HG02885 (cell line): ENCODE measurements around the gene LRWD1.

Experiments used
- ATAC-seq: cut with Tn5 transposase; IDR thresholded peaks from one replicate; pipeline ENCODE4 v1.9.1; 2021; ENCODE audit warnings: mild to moderate bottlenecking; ENCODE audit not compliant: unreplicated experiment, poor library complexity

LRWD1 gene

DNA sequence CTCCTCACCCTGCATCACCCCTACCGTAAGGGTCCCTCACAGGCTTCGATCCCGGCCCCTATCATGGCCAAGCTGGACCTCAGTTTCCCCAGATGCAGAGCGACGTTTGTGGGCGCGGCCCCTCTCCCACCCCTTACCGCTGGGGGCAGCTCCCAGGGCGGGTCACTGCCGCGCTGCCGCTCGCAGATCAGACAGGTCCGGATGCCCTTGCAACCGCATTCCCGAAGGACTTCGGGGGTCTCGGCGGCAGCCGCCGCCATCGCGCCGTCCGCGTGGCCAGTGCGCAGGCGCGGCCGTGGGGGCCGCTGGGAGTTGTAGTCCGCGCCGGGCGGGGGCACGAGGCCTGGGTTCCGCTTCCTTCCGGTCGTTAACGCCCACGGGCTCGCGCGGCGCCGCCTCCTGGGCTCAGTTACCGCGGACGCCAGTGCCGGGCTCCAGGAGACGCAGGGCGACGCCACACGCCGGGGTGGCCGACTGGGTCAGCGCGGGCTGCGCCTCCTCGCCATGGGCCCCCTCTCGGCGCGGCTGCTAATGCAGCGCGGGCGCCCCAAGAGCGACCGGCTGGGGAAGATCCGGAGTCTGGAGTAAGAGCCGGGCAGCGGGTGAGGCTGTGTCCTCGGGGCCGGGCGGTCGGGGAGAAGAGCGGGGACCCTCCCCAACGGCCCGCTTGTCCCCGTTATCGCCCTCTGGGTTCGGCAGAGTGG is at the start of gene LRWD1, which contains the start of gene ALKBH4:
TSS of gene LRWD1 (plus strand) at position 408 of the 704 bp plus-strand sequence. CDS start at position 505, 97 bp downstream.
TSS of gene ALKBH4 (minus strand) at position 287 of the 704 bp plus-strand sequence. CDS start at position 260, 27 bp downstream.
- ATAC-seq: peak; percentile 94

DNA sequence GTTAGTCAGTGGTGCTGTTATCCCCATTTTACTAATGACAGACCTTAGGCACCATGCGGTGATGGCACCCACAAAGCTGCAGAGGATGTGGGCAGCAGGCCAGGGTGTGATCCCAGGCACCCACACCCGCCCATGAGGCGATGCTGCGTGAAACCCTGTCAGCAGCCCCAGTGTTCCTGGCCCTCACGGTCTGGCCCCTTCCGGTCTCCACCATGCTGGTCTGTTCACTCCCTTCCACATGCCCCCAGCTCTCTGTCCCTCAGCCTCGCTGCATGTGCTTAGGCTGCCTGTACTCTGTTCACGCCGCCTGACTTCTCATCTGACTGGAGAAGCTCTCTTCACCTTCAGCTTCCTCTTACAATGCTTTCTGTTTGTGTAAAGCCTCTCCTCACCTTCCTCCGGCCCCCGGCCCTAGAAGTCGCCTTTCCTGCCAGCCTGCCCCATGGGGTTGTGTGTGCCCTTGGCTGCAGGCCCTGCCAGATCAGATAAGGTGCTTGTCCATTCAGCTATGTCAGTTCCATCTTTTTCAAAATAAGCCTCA is 49.0 kb upstream of the LRWD1 start:
- ATAC-seq: peak; percentile 53

DNA sequence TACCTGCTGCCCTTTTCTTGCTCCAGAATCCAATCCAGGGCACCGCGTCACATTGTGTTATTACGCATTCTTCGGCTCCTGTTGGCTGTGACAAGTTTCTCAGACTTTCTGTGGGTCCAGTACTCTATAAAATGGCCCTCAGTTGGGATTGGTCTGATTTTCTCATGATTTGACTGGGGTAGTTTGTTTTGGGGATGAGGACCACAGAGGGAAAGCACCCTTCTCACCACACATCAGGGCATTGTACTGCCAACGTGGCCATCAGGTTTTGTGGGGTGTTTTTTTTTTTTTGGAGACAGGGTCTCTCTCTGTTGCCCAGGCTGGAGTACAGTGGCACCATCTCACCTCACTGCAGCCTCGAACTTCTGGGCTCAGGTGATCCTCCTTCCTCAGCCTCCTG is 48.4 kb upstream of the LRWD1 start:
- no peak for ATAC-seq

DNA sequence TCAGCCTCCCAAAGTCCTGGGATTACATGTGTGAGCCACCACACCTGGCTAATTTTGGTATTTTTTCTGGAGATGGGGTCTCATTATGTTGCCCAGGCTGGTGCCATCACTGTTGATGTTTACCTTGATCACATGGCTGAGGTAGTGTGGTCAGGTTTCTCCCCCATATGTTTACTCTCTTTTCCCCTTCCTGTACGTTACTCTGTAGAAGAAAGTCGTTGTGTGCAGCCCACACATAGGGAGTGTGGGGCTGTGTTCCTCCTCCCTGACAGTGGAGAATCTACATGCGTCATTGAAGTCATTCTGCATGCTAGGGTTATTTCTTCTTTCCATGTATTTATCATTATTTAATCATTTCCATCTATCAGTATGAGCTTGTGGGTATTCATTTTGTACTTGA is 47.7 kb upstream of the LRWD1 start:
- ATAC-seq: no peak

DNA sequence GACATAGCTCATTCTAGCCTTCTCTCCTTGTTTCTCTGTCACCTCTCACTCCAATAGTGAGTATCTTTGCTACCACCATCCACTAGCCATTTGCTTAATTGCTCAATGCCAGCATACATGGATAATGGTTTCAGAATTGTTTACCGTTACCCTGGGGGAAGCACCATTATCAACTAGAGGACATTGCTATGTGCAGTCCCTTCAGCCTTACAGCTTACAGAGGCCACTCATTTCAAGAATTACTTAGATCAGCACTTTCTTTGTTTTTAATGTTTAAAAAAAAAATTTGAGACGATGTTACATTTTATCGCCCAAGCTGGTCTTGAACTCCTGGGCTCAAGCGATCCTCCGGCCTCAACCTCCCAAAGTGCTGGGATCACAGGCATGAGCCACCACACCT is 46.2 kb upstream of the LRWD1 start:
- no peak for ATAC-seq

DNA sequence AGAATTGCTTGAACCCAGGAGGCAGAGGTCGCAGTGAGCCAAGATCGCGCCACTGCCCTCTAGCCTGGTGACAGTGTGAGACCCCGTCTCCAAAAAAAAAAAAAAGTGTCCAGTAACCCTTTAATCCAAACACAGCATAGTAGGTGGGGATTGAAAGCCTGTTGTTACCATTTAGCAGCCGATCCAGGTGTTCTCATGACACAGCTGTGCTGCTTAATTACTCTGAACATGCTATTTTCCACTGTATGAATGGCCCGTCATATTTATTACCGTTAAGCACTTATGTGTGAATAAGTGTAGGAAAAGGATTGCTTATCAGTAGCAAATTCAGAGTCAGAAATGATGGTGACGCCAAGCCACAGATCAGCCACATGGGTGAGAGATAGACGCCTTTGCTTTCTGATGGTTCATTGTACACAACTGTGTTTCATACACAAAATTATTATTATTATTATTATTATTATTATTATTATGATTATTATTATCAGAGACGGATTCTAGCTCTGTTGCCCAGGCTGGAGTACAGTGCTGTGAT is 43.0 kb upstream of the LRWD1 start:
- no peak for ATAC-seq

DNA sequence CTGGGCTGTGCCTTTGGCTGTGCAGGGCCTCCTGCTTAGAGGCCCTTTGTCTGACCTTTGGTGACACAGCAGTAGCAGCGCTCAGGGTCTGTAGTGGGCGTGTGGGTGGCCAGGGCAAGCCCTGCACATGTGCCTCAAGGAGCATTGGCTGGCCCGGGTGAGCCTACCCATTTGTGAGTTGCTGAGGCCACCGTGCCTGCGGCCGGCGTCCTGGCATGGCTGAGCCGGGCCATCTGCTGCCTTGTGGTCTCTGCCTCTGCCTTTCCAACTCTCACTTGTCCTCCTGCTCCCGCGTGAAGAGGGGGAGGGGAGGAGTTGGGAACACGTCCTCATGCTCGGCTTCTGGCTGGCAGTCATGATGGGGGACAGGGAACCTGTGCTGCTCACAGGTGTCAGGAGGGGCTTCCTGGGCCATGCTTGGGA is 40.6 kb upstream of the LRWD1 start:
- no peak for ATAC-seq

DNA sequence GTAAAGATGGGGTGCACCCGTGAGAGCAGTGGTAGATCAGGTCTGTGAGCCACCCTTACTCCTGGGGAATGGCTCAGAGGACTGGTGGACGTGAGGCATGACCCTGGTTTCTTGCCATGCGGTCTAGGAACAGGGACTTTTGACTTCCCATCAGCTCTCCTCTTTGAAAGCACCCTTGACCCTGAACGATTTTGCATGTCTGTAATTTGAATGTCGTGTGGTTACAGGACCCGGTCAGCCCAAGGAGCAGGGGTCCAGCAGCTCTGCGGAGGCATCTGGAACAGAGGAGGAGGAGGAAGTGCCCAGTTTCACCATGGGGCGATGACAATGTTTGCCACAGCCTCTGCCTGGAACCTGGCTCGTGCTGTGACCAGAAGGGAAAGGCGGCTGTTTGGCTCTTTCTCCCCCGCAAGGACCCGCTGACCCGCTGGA is 40.0 kb upstream of the LRWD1 start:
- ATAC-seq: peak; percentile 22

DNA sequence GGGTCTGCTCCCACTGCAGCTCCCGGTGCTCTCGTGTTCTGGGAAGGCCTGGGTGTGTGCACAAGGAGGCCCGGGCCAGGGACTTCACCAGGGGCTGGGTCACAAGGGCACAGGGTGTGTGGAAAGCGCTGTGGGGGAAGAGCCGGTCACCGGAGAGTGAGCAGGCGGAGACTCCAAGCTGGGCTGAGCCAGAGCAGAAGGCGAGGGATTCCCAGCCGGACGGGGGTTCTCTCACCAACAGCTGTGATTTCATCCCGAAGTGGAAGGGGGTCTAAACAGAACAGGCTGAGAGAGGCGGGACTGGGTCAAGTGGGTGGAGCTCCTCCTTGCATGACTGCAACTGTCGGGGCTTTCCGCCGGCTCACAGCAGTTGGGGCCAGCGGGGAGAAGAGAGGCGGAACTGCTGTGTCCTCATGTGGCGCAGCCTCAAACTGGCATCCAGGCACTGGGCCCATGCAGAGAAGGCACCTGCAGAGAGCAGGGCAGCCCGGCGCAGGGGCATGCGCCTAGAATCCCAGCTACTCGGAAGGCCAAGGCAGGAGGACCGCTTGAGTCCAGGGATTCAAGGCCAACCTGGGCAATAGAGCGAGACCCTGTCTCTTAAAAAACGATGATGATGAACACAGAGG is 39.0 kb upstream of the LRWD1 start:
- ATAC-seq: peak; percentile 74

DNA sequence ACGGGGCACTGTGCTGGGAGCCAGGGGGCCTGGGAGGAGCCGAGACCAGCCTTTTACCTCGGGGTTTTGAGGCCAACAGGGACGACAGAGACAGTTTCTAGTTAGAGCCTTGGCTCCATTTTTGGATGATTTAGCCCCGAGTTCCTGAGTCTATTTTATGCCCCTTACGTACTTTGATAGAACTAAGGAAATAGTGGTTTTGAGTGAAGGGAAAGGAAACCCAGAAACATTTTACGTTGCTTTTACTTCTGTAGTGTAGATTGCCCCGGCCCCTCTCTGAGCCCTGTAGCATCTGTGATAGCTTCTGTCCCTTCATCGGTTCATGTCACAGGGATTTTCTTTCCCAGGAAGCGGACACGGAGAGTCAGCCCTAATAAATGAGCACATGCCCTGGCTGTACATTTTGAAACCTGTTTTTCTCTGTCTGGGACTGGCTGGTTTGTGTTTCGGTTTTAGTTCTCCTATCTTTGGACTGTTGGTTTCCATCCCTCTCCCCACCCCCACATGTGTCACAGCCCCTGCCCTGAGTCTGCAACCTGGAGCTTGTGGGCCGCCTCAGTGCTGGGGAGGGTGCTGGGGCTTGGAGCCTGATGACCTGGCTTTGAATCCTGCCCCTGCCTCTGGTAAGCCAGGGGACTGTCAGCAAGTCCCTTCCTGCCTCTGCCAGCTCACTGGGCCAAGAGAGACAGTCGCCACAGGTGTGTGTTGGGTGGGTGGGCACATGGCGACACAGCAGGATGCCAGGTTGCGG is 38.3 kb upstream of the LRWD1 start:
- peak; percentile 58 for ATAC-seq

DNA sequence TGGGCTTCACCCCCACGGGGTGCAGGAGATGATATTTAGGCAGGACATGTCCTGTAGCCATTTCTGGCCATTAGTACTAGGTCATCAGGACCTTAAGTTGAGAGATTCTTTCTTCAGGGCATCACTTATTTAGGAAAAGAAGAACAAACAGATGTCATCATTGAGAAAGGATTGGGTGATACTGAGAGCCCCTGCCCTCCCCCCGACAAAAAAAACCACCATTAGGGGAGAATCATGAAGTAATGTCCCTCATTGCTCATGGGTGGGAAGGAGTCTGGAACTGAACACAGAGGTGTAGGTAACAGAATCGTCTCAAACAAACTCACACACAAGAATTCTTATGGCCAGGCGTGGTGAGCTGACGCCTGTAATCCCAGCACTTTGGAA is 37.8 kb upstream of the LRWD1 start:
- ATAC-seq: no peak

DNA sequence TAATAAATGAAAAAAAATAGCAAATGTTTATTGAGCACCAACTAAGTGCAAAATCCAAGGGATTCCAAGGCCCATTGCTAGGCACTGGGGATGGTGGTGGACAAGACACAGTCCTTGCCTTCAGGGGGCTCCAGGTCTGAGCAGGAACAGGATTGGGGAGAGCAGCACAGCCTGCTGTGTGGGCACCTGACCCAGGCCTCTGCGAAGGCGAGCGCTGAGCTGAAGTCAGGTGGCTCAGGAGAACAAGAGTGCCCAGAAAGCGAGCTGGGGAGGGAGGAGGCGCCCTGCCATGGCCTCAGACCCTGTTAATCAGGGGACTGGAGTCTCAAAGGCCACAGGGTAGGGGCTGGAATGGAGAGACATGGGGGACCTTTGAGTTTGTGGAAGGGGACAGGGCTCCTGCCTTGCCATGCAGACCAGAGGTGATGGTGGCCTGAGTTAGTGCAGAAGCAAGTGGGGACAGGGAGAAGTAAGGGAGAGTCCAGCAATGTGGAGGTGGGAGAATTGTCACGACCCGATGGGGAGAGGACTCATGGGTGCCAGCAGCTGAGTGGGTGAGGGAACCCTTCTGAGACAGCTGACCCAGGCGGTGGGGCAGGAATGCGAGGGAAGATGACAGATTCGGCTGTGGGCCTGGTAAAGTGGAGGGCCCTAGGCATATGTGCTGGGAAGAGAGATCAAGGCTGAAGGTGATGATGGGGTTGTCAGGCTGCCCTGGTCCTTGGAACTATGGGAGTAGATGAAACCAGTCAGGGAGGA is 35.5 kb upstream of the LRWD1 start:
- ATAC-seq: no peak

DNA sequence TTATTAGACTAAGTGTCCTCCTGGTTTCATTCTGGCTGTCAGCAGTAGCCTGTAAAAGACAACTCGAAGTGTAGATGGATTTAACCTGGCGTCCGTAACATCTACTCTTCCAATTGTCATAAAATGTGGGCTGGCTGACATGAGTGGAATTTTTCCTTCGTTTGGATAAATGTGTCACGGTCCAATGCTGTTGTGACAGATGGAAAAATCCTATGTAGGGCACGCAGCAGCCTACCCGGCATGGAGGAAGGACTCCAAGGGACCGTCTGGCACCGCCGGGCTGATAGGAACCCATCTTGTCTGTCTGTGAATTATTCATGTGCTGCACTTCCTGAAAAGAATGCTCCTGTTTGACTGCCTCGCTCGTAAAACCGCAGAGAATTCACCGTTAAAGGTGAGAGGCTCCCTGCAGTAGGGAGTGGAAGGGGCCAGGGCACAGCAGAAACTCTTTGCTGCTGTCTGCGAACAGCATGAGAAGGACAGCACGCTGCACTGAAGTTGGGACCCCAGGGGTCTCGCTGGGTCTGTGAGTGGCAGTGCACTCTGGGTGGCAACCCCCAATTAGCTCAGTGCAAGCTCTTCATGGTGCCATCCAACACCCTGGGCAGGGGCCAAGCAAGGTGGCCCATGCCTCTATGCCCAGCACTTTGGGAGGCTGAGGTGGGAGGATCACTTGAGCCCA is 33.0 kb upstream of the LRWD1 start:
- no peak for ATAC-seq

DNA sequence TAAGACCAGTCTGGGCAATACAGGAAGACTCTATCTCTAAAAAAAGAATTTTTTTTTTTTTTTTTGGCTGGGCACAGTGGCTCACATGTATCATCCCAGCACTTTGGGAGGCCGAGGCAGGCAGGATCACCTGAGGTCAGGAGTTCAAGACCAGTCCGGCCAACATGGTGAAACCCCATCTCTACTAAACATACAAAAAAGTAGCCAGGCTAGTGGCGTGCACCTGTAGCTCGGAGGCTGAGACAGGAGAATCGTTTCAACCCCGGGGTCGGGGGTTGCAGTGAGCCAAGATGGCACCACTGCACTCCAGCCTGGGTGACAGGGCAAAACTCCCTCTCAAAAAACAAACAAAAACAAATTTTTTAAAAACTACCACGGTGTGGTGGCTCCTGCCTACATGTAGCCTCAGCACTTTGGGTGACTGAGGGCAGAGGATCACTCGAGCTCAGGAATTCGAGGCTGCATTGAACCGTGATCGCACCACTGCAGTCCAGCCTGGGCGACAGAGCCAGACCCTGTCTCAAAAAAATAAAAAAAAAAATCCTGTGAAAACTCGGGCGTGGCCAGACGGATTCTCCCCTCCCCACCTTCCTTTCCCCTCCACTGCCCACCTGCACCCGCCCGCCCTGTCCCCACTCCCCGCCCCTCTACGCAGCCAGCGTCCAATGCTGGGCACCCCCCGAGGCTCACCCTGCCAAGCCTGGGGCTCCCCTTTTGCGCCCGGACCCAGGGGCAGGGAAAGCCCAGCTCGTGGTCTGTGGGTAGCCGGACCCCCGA is 32.2 kb upstream of the LRWD1 start:
- ATAC-seq: peak; percentile 26

DNA sequence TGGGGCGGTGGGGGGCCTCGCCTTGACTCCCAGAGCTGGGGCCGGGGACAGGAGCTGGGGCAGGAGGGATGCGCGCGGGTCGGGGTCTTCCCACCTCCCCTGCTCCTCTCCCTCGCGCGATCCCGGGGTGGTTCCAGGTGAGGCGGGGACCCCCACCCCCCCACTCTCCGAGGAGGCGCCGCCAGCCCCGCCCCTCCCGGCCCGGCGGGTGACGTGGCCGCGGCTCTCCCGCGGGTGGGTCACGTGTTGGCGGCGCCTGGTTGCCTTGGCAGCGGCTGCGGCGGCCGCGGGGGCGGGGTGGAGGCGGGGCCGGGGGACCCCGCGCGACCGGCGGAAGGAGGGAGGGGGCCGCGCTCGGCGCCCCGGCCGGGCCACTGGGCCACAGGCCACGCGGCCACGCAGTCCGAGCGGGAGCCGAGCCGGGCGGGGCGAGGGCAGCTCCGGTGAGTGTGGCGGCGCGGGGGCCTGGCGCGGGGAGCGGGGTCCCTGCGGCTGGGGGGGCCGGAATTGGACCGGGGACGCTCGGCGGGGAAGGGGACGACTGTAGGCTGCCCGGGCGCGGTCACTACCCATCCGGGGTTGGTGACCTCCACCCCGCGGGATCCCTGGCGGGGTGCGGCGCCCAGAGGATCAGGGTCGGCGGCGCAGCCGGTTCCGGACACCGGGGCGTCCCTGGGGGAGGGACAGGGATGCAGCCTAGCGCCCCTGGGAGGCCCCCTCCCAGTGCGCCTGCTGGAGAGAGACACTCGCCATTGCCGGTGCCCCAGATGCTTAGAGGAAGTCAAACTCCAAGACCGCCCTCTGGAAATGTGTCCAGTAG is 31.4 kb upstream of the LRWD1 start, which contains the start of gene ORAI2:
TSS of gene ORAI2 (plus strand) at position 357 of the 820 bp plus-strand sequence. CDS start 5,382 bp downstream, outside the sequence.
- ATAC-seq: peak; percentile 72

DNA sequence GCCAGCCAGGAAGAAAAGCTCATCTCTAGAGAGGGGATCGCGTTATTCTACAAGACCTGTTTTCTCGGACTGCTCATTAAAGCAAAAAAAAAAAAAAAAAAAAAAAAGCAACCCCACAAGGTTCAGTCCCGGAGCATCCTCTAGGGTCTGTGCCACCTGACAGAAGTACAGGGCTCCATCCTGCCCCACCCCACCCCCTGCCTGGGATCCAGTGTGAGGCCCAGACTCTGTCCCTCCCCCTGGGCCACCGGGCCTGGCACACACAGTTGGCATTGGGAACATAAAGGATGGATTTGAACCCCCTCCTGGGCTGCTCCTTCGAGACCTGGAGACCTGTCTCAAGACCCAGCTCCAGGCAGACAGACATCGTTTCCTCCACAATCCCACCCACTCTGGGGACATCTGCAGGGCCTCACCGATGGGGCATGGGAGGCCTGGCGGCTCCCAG is 30.7 kb upstream of the LRWD1 start:
- ATAC-seq: no peak

DNA sequence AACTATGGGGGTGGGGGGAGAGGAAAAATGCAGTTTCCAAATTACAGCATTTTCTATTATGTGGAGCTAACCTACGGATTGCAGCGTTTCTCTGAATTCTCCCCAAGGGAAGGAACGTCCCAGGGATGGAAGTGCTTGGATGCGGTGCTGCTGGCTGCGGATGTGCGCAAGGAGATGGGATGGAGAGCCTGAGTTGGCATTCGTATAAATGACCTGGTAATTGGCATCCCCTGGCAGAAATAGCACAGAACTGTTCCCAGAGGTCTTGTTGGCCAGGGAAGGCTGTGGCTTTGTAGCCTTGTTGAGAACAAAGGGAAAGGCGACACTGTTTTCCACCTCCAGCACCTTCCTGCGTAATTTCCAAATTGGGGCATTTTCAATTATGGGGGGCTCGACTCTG is 28.7 kb upstream of the LRWD1 start:
- ATAC-seq: no peak
